ENCODE data around the gene WWC1. TPM values are rescaled to one million over a fixed set of nuclear protein-coding genes. Genes with fewer than 3 reads are reported as not detected.
A peak's percentile ranks its signal among the peaks of the same experiment; 100 is the strongest.

WWC1 gene
- total RNA-seq, 1 experiment from 2014 or later = 97.7 TPM

- no peaks in the 10 kb centered on the region for H3K9me2 ChIP-seq (ENCODE audit: insufficient read depth)
- H4K20me1 ChIP-seq (ENCODE audit: insufficient read depth) = no peaks in the 10 kb centered on the region
- no peak overlapping the region for H3K4me3 ChIP-seq
- ChIA-PET POLR2A (ENCODE audit: unreplicated experiment) (no interaction called here), CTCF (interaction anchor here (0.7 kb wide), 1 partner anchor 830 kb away, joined by 3 read pairs; no protein-coding TSS in a partner anchor)
- H3K4me2 ChIP-seq = no peak overlapping the region
- TF ChIP-seq EZH2 (IDR thresholded peaks at IDR 0.05; ENCODE audit: low read depth) = no peak
- TF ChIP-seq CTCF (conservative IDR thresholded peaks at IDR 0.05) = no peak
- intact Hi-C loops (cut with micrococcal nuclease; ENCODE audit: unreplicated experiment) = loop anchor here (10.0 kb wide), 2 partner anchors 94 to 194 kb away; partner anchors contain the start of gene PANK3
- no peaks in the 10 kb centered on the region for H3K36me3 ChIP-seq (ENCODE audit: low read depth)
- H2AFZ ChIP-seq = no peak overlapping the region
- no peaks in the 10 kb centered on the region for H3K79me2 ChIP-seq (ENCODE audit: low read depth)
- no peaks in the 10 kb centered on the region for H3K4me1 ChIP-seq (replicated peaks; ENCODE audit: insufficient read depth)
- no TSS peak for BruUV-seq (replicated peaks)
- no peaks in the 10 kb centered on the region for H3K9me3 ChIP-seq (ENCODE audit: insufficient read depth, low read depth)
- no peak for DNase-seq
- peaks cover 13% of the 10 kb centered on the region; the same call in 1 of the 2 replicates for H3F3A ChIP-seq (ENCODE audit: insufficient read depth, low read depth)
- no peaks in the 10 kb centered on the region for H3K27me3 ChIP-seq (ENCODE audit: insufficient read depth, low read depth)
- no peak overlapping the region for H3K27ac ChIP-seq
Measured at GRCh38 chr5:168480601-168481000, 189.2 kb downstream of the WWC1 start.

- H3K27ac ChIP-seq = no peak overlapping the region
- DNase-seq = peak in 1 of 2 experiments; percentile 43
- no peaks in the 10 kb centered on the region for H3K9me3 ChIP-seq (ENCODE audit: insufficient read depth, low read depth)
- H3K79me2 ChIP-seq (ENCODE audit: low read depth) = no peaks in the 10 kb centered on the region
- no peak overlapping the region for H2AFZ ChIP-seq
- no peak overlapping the region for H3K4me3 ChIP-seq
- H3K36me3 ChIP-seq (ENCODE audit: low read depth) = no peaks in the 10 kb centered on the region
- H3K4me1 ChIP-seq (replicated peaks; ENCODE audit: insufficient read depth) = peaks cover 4% of the 10 kb centered on the region; the same call in 1 of the 2 replicates
- ChIA-PET CTCF (interaction anchor here (0.7 kb wide), 1 partner anchor 831 kb away, joined by 3 read pairs; no protein-coding TSS in a partner anchor), POLR2A (ENCODE audit: unreplicated experiment) (no interaction called here)
- H3K4me2 ChIP-seq = no peak overlapping the region
- H4K20me1 ChIP-seq (ENCODE audit: insufficient read depth) = no peaks in the 10 kb centered on the region
- intact Hi-C loops (cut with micrococcal nuclease; ENCODE audit: unreplicated experiment) = loop anchor here (1.0 to 10.0 kb wide), 3 partner anchors 32 to 193 kb away; partner anchors contain the start of gene PANK3
- H3F3A ChIP-seq (ENCODE audit: insufficient read depth, low read depth) = peaks cover 9% of the 10 kb centered on the region; the same call in 1 of the 2 replicates
- TF ChIP-seq EZH2 (IDR thresholded peaks at IDR 0.05; ENCODE audit: low read depth) (no peak), CTCF (conservative IDR thresholded peaks at IDR 0.05) (no peak)
- BruUV-seq (replicated peaks) = no TSS peak
- no peaks in the 10 kb centered on the region for H3K9me2 ChIP-seq (ENCODE audit: insufficient read depth)
- H3K27me3 ChIP-seq (ENCODE audit: insufficient read depth, low read depth) = no peaks in the 10 kb centered on the region
Measured at GRCh38 chr5:168481330-168481788, 189.9 kb downstream of the WWC1 start.

GRCh38 chr5:168482361-168482760 is 190.9 kb downstream of the WWC1 start:
- BruUV-seq (replicated peaks) = no TSS peak
- no peak overlapping the region for H3K4me2 ChIP-seq

More at GRCh38 chr5:168482361-168482760, 190.9 kb downstream of the WWC1 start:
- Histone ChIP-seq H3K9me2 (ENCODE audit: insufficient read depth) (no peaks in the 10 kb centered on the region), H3K79me2 (ENCODE audit: low read depth) (peaks cover 10% of the 10 kb centered on the region), H2AFZ (no peak overlapping the region), H3K4me3 (no peak overlapping the region), H3K27ac (no peak overlapping the region), H3K4me1 (replicated peaks; ENCODE audit: insufficient read depth) (peaks cover 5% of the 10 kb centered on the region), H3K27me3 (ENCODE audit: insufficient read depth, low read depth) (no peaks in the 10 kb centered on the region), H4K20me1 (ENCODE audit: insufficient read depth) (no peaks in the 10 kb centered on the region), H3K36me3 (ENCODE audit: low read depth) (no peaks in the 10 kb centered on the region), H3F3A (ENCODE audit: insufficient read depth, low read depth) (peaks cover 4% of the 10 kb centered on the region; the same call in 1 of the 2 replicates), H3K9me3 (ENCODE audit: insufficient read depth, low read depth) (no peaks in the 10 kb centered on the region)
- ChIA-PET POLR2A (ENCODE audit: unreplicated experiment) (no interaction called here), CTCF (no interaction called here)
- no peak for DNase-seq
- intact Hi-C loops (cut with micrococcal nuclease; ENCODE audit: unreplicated experiment) = loop anchor here (10.0 kb wide), 2 partner anchors 92 to 192 kb away; partner anchors contain the start of gene PANK3
- TF ChIP-seq CTCF (conservative IDR thresholded peaks at IDR 0.05) = no peak
- no peak for TF ChIP-seq EZH2 (IDR thresholded peaks at IDR 0.05; ENCODE audit: low read depth)

Measured in PC-9 (cell line).